ENCODE results near the gene TRMT1L.

- TF ChIP-seq CTCF (IDR thresholded peaks at IDR 0.05) = no peak
- no peak for TF ChIP-seq EP300 (IDR thresholded peaks at IDR 0.05)
Observed at GRCh38 chr1:185162491-185162890, 5.7 kb upstream of the TRMT1L start.
